VCaP (cell line): ENCODE measurements around the gene PCSK7.
"Not testable (repeated sequence)": the region's sequence is repeated elsewhere in the genome, so short reads cannot be mapped to it uniquely, and the experiment has no call there.

Source experiments
- H3K27ac ChIP-seq: fragments of 450-650 bp; 2 replicates; pipeline ENCODE4 v1.5.1; 2017
- CTCF ChIP-seq: fragments of 450-650 bp; conservative IDR thresholded peaks from 2 replicates; pipeline ENCODE4 v1.5.1; 2017; ENCODE audit warnings: mild to moderate bottlenecking, moderate library complexity

The PCSK7 gene

GRCh38 chr11:117210620-117211019 lies 21.3 kb downstream of the PCSK7 start:
- no peak for TF ChIP-seq CTCF
- H3K27ac ChIP-seq: no peak overlapping the region

GRCh38 chr11:117209351-117210125 lies 22.3 kb downstream of the PCSK7 start:
- not testable (repeated sequence) for H3K27ac ChIP-seq

GRCh38 chr11:117208710-117209109 lies 23.2 kb downstream of the PCSK7 start:
- H3K27ac ChIP-seq: not testable (repeated sequence)

GRCh38 chr11:117207481-117207880 lies 24.4 kb downstream of the PCSK7 start:
- H3K27ac ChIP-seq: not testable (repeated sequence)

- not testable (repeated sequence) for H3K27ac ChIP-seq
Measured at GRCh38 chr11:117206859-117207258, 25.0 kb downstream of the PCSK7 start.

GRCh38 chr11:117206111-117206510 lies 25.8 kb downstream of the PCSK7 start:
- H3K27ac ChIP-seq: not testable (repeated sequence)

- no peak overlapping the region for H3K27ac ChIP-seq
- no peak for TF ChIP-seq CTCF
Measured at GRCh38 chr11:117205211-117205818, 26.6 kb downstream of the PCSK7 start.

GRCh38 chr11:117204283-117205080 lies 27.4 kb downstream of the PCSK7 start:
- no peak for TF ChIP-seq CTCF
- H3K27ac ChIP-seq: no peak overlapping the region

GRCh38 chr11:117203069-117203407 lies 28.8 kb downstream of the PCSK7 start:
- no peak for TF ChIP-seq CTCF
- no peak overlapping the region for H3K27ac ChIP-seq

- H3K27ac ChIP-seq: no peak overlapping the region
Measured at GRCh38 chr11:117202386-117203068, 29.3 kb downstream of the PCSK7 start.

More at GRCh38 chr11:117202386-117203068, 29.3 kb downstream of the PCSK7 start:
- no peak for TF ChIP-seq CTCF
